ENCODE measurements around the gene ANTXR2.
"Not testable (repeated sequence)": the region's sequence is repeated elsewhere in the genome, so short reads cannot be mapped to it uniquely, and the experiment has no call there.

Gene ANTXR2

GRCh38 chr4:79915246-79915645 lies 157.8 kb downstream of the ANTXR2 start:
- Mint-ChIP-seq H3K4me3 (no peak overlapping the region), H3K27ac (no peak overlapping the region), H3K27me3 (no peaks in the 10 kb centered on the region), H3K9me3 (no peaks in the 10 kb centered on the region), H3K4me1 (peaks cover 6% of the 10 kb centered on the region)
- no peak for DNase-seq
- ATAC-seq: no peak

GRCh38 chr4:79913581-79913980 lies 159.4 kb downstream of the ANTXR2 start:
- no peak for DNase-seq
- peak; percentile 49 for ATAC-seq
- Mint-ChIP-seq H3K4me1 (peaks cover 6% of the 10 kb centered on the region), H3K9me3 (no peaks in the 10 kb centered on the region), H3K27ac (no peak overlapping the region), H3K4me3 (no peak overlapping the region), H3K27me3 (no peaks in the 10 kb centered on the region)

DNA sequence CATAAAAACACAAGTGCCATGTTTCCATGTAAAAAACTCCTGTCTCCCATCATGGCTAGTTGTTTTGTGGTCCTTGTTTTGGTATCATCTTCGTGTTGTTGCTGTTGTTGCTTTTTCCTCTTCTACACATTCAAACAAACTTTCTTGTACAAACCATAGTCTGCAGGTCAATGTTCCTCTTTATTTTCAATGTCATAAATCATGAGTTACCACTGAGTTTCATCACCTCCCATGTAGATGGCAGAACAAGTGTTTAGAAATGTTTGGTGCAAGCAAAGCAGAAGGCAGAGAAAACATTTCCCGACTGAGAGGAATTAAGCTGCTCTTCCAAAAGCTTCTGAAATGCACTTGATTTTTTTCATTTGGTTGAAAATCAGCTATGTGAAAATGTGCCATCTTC lies 166.0 kb downstream of the ANTXR2 start:
- DNase-seq: no peak
- no peak for ATAC-seq
- Mint-ChIP-seq H3K27ac (no peak overlapping the region), H3K4me1 (no peaks in the 10 kb centered on the region), H3K9me3 (no peaks in the 10 kb centered on the region), H3K27me3 (no peaks in the 10 kb centered on the region), H3K4me3 (no peak overlapping the region)

DNA sequence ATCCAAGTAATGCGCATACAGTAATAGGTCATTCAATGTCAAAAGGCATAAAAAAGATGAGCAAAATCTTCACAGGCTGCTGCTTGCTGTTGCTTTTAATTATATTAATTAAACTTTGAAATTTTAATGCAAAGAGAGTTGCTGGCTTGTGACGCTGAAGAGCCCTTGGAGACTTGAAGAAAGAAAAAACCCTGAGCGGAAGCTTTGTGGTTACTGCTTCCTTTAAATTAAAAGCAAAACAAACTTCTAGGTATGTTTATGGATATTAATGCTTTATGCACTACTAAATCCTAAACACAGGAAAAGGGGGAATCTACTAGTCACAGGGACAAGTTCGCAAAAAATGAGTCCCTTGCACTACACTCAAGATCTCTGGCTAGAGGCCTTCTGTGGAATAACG lies 166.7 kb downstream of the ANTXR2 start:
- ATAC-seq (no peak), DNase-seq (no peak)
- H3K27me3 Mint-ChIP-seq: no peaks in the 10 kb centered on the region
- no peaks in the 10 kb centered on the region for H3K4me1 Mint-ChIP-seq
- H3K4me3 Mint-ChIP-seq: no peak overlapping the region
- H3K9me3 Mint-ChIP-seq: no peaks in the 10 kb centered on the region
- H3K27ac Mint-ChIP-seq: no peak overlapping the region

GRCh38 chr4:79905212-79905611 lies 167.8 kb downstream of the ANTXR2 start:
- ATAC-seq: no peak
- DNase-seq: no peak
- Mint-ChIP-seq H3K27me3 (no peaks in the 10 kb centered on the region), H3K9me3 (no peaks in the 10 kb centered on the region), H3K4me1 (no peaks in the 10 kb centered on the region), H3K4me3 (no peak overlapping the region), H3K27ac (no peak overlapping the region)

- ATAC-seq: no peak
- no peak overlapping the region for H3K4me3 Mint-ChIP-seq
- no peaks in the 10 kb centered on the region for H3K4me1 Mint-ChIP-seq
- no peaks in the 10 kb centered on the region for H3K9me3 Mint-ChIP-seq
- H3K27me3 Mint-ChIP-seq: no peaks in the 10 kb centered on the region
- H3K27ac Mint-ChIP-seq: no peak overlapping the region
- no peak for DNase-seq
Observed at GRCh38 chr4:79904331-79904730, 168.7 kb downstream of the ANTXR2 start.

- Mint-ChIP-seq H3K27ac (no peak overlapping the region), H3K27me3 (peaks cover 13% of the 10 kb centered on the region), H3K4me3 (no peak overlapping the region), H3K4me1 (no peaks in the 10 kb centered on the region), H3K9me3 (no peaks in the 10 kb centered on the region)
- DNase-seq (no peak), ATAC-seq (no peak)
Observed at GRCh38 chr4:79900182-79900581, 172.8 kb downstream of the ANTXR2 start.

GRCh38 chr4:79899481-79899880 lies 173.5 kb downstream of the ANTXR2 start:
- Mint-ChIP-seq H3K9me3 (no peaks in the 10 kb centered on the region), H3K27ac (no peak overlapping the region), H3K4me3 (no peak overlapping the region), H3K27me3 (peaks cover 13% of the 10 kb centered on the region), H3K4me1 (no peaks in the 10 kb centered on the region)
- no peak for DNase-seq
- no peak for ATAC-seq

DNA sequence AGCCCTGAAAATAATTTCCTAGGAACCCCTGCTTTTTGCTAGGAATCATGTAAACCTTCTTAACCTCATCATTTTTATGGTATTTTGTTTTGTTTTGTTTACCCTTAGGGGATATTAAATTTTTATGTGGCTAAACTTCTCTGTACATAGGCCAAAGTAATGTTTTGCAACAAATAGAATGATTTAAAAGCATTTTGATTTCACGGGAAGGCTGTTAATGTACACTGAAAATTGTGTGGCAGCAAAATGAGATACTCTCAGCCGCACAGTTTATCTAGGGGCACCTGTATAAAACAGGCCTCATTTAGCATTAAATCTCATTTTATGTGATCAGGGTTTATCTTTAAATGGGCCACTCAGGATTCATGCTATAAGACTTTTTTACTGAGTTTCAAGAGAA lies 175.0 kb downstream of the ANTXR2 start:
- no peaks in the 10 kb centered on the region for H3K9me3 Mint-ChIP-seq
- H3K27me3 Mint-ChIP-seq: peaks cover 13% of the 10 kb centered on the region
- no peak for ATAC-seq
- H3K4me3 Mint-ChIP-seq: no peak overlapping the region
- no peak overlapping the region for H3K27ac Mint-ChIP-seq
- no peak for DNase-seq
- no peaks in the 10 kb centered on the region for H3K4me1 Mint-ChIP-seq

- DNase-seq: no peak
- Mint-ChIP-seq H3K4me3 (no peak overlapping the region), H3K27ac (no peak overlapping the region), H3K9me3 (no peaks in the 10 kb centered on the region), H3K27me3 (peaks cover 13% of the 10 kb centered on the region), H3K4me1 (no peaks in the 10 kb centered on the region)
- no peak for ATAC-seq
Observed at GRCh38 chr4:79897174-79897573, 175.9 kb downstream of the ANTXR2 start.

- ATAC-seq (no peak), DNase-seq (no peak)
- Mint-ChIP-seq H3K4me3 (no peak overlapping the region), H3K27ac (no peak overlapping the region), H3K9me3 (peaks cover 0 to 3% of the 10 kb centered on the region in 2 donors), H3K27me3 (peaks cover 13% of the 10 kb centered on the region), H3K4me1 (no peaks in the 10 kb centered on the region)
Observed at GRCh38 chr4:79893456-79893855, 179.6 kb downstream of the ANTXR2 start.

- H3K4me3 Mint-ChIP-seq, H3K4me1 Mint-ChIP-seq, H3K27ac Mint-ChIP-seq, H3K9me3 Mint-ChIP-seq, ATAC-seq, H3K27me3 Mint-ChIP-seq, DNase-seq: not testable (repeated sequence)
Observed at GRCh38 chr4:79889026-79889425, 184.0 kb downstream of the ANTXR2 start.

DNA sequence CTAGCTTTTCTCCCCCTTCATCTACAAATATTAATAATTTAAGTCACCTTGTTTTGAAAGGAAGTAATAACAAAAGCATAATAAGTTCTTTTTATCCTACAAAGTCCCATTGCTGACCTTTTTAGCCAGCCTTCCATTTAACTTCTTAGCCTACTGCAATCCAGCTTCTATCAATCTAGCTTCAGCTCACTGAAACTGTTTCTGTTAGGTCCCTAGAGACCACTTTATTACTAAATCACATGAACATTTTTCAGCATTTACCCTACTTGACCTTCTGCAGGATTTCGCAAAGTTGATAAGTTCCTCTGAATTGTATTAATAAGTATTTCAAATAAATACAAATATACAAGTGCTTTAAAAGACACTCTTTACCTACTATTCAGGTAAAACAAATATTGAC lies 186.5 kb downstream of the ANTXR2 start:
- peaks cover 0 to 5% of the 10 kb centered on the region in 2 donors for H3K9me3 Mint-ChIP-seq
- no peak for DNase-seq
- H3K27me3 Mint-ChIP-seq: no peaks in the 10 kb centered on the region
- no peak overlapping the region for H3K27ac Mint-ChIP-seq
- H3K4me1 Mint-ChIP-seq: no peaks in the 10 kb centered on the region
- no peak overlapping the region for H3K4me3 Mint-ChIP-seq
- ATAC-seq: no peak

- ATAC-seq (no peak), DNase-seq (no peak)
- Mint-ChIP-seq H3K27me3 (no peaks in the 10 kb centered on the region), H3K4me1 (no peaks in the 10 kb centered on the region), H3K4me3 (no peak overlapping the region), H3K9me3 (peaks cover 0 to 5% of the 10 kb centered on the region in 2 donors), H3K27ac (no peak overlapping the region)
Observed at GRCh38 chr4:79886021-79886420, 187.0 kb downstream of the ANTXR2 start.

GRCh38 chr4:79883290-79883689 lies 189.7 kb downstream of the ANTXR2 start:
- Mint-ChIP-seq H3K4me1 (no peaks in the 10 kb centered on the region), H3K27ac (no peak overlapping the region), H3K27me3 (no peaks in the 10 kb centered on the region), H3K4me3 (no peak overlapping the region), H3K9me3 (peaks cover under 1 to 3% of the 10 kb centered on the region in 2 donors)
- ATAC-seq (no peak), DNase-seq (no peak)

- H3K27ac Mint-ChIP-seq: no peak overlapping the region
- ATAC-seq: no peak
- H3K4me1 Mint-ChIP-seq: no peaks in the 10 kb centered on the region
- H3K4me3 Mint-ChIP-seq: no peak overlapping the region
- no peaks in the 10 kb centered on the region for H3K27me3 Mint-ChIP-seq
- H3K9me3 Mint-ChIP-seq: peaks cover 5 to 7% of the 10 kb centered on the region in 2 donors
- DNase-seq: no peak
Observed at GRCh38 chr4:79882806-79883205, 190.2 kb downstream of the ANTXR2 start.

DNA sequence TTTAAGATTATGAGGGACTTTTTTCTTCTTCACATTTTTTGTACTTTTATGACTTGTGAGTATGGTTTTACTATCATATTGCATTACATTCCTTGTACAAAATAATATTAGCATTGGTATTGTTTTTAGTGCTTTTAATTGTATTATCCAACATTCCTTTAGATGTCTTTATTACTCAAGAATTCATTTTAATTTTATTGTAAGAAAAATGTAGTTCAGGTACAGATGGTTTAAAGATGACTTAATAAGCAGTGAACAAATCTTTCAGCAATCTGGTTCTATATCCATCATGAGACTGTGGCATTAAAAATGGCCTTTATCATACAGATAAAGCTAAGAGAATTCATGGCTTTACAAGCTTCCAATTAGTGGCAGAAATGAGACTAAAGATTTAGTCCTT lies 191.6 kb downstream of the ANTXR2 start:
- Mint-ChIP-seq H3K27ac (no peak overlapping the region), H3K27me3 (no peaks in the 10 kb centered on the region), H3K9me3 (peaks cover 9 to 10% of the 10 kb centered on the region in 2 donors), H3K4me1 (no peaks in the 10 kb centered on the region), H3K4me3 (no peak overlapping the region)
- no peak for ATAC-seq
- no peak for DNase-seq
